Activated CD8-positive, alpha-beta memory T cell treated with anti-CD3 and anti-CD28 coated beads, Interleukin-2, amount 10 ng/mL, durations not matched to agents 7 days and 5 days (primary cell): ENCODE results near the gene FADS1. TPM values are rescaled to one million over a fixed set of nuclear protein-coding genes. Genes with fewer than 3 reads are reported as not detected.

Experiments used
- ATAC-seq: fragments of 150-1000 bp; cut with Tn5 transposase; one replicate; pipeline ENCODE4 v1.10.0; 2021; ENCODE audit warnings: moderate library complexity
- CTCF ChIA-PET: fragments of 350-600 bp; sonication (Branson Sonifier 250); formaldehyde crosslinking; loops from one replicate; lab custom pipeline; 2021; ENCODE audit warnings: antibody characterized with exemption; lab: Charles Lee
- DNase-seq: peaks from one replicate; pipeline ENCODE4 v3.0.0-alpha.2; 2020
- H3K27ac Mint-ChIP-seq: one replicate; pipeline ENCODE4 v1.8.0; 2021; ENCODE audit warnings: mild to moderate bottlenecking, mixed read lengths
- H3K27me3 Mint-ChIP-seq: one replicate; pipeline ENCODE4 v1.8.0; 2021; ENCODE audit warnings: mixed read lengths
- H3K36me3 Mint-ChIP-seq: one replicate; pipeline ENCODE4 v1.8.0; 2021; ENCODE audit warnings: mild to moderate bottlenecking, mixed read lengths
- H3K4me1 Mint-ChIP-seq: one replicate; pipeline ENCODE4 v1.8.0; 2021; ENCODE audit warnings: mixed read lengths
- H3K4me3 Mint-ChIP-seq: one replicate; pipeline ENCODE4 v1.8.0; 2021; ENCODE audit warnings: mild to moderate bottlenecking, moderate library complexity, mixed read lengths
- H3K9me3 Mint-ChIP-seq: one replicate; pipeline ENCODE4 v1.8.0; 2022; ENCODE audit warnings: low read depth, mixed read lengths
- total RNA-seq, 2 experiments: library from RNA; stranded (reverse); gene quantifications; one replicate each; pipeline ENCODE4 v1.2.3, GENCODE V29; 2021

The FADS1 gene
- total RNA-seq, 2 experiments from 2014 or later: 33.8 to 35.4 TPM

DNA sequence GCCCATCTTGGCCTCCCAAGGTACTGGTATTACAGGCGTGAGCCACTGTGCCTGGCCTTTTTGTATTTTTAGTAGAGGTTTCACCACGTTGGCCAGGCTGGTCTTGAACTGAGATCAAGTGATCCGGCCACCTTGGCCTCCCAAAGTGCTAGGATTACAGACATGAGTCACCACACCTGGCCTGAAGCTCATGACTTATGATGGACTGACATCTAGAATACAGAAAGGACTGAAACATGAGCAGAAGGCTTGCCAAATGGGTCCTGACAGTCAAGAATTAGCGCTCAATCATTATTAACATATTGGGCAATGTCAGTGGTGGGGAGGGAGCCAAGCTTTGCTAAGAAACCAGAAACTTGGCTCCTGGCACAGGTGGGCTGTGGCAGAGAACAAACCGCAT is 5.0 kb downstream of the FADS1 start:
- H3K4me1 Mint-ChIP-seq: peaks cover 8% of the 10 kb centered on the region
- DNase-seq (no peak), ATAC-seq (no peak)
- H3K9me3 Mint-ChIP-seq: no peaks in the 10 kb centered on the region
- no peak overlapping the region for H3K4me3 Mint-ChIP-seq
- no peak overlapping the region for H3K27ac Mint-ChIP-seq
- peaks cover 41% of the 10 kb centered on the region for H3K36me3 Mint-ChIP-seq
- H3K27me3 Mint-ChIP-seq: no peaks in the 10 kb centered on the region
- CTCF ChIA-PET: interaction anchor here (1.1 to 10.5 kb wide), 4 partner anchors 15 to 86 kb away, joined by 3 to 173 read pairs (median 4); partner anchors contain the start of genes FADS2, FEN1 and TMEM258

DNA sequence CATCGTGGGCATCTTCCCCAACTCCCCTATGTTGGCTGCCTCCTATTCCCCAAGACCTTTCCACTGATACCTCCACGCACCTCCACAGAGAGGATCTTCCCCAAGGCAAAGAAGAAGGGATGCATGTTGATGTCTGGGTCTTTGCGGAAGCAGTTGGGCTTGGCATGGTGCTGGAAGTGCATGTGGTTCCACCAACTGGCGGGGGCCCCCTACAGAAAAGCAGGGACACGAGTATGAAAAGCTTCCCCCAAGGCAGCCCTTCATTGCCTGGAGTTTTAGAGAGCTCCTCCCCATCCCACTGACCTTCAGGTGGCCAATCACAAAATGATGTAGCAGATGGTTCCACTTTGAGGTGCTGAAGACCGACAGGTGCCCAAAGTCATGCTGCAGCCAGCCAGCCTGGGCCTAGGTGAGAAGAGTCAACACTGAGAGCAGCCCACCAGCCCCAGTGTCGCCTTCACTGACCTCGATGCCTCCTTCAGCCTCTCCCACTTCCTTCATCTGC is 6.1 kb downstream of the FADS1 start:
- H3K27ac Mint-ChIP-seq: no peak overlapping the region
- DNase-seq: no peak
- H3K27me3 Mint-ChIP-seq: no peaks in the 10 kb centered on the region
- H3K36me3 Mint-ChIP-seq: peaks cover 35% of the 10 kb centered on the region
- H3K4me3 Mint-ChIP-seq: no peak overlapping the region
- CTCF ChIA-PET: interaction anchor here (2.1 to 10.5 kb wide), 2 partner anchors 14 to 87 kb away, joined by 5 to 173 read pairs; partner anchors contain the start of genes FEN1 and TMEM258
- no peak for ATAC-seq
- no peaks in the 10 kb centered on the region for H3K9me3 Mint-ChIP-seq
- peaks cover 5% of the 10 kb centered on the region for H3K4me1 Mint-ChIP-seq

DNA sequence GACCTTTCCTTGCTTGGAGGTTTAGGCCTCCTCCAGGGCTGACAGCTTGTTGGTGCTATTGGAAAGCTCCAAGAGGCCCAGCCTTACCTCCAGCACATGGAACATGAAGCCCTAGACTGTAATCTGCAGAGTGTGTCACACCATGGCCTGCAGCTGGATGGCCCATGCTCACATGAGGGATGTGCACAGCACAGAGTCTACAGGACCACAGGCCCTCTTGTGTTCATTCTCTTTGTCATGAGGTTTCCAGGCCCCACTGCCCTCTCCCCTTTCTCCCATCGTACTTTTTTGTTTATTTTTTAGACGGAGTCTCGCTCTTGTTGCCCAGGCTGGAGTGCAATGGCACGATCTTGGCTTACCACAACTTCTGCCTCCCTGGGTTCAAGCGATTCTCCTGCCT is 10.0 kb downstream of the FADS1 start:
- Mint-ChIP-seq H3K27ac (no peak overlapping the region), H3K9me3 (no peaks in the 10 kb centered on the region), H3K4me3 (no peak overlapping the region), H3K4me1 (no peaks in the 10 kb centered on the region), H3K36me3 (peaks cover 28% of the 10 kb centered on the region), H3K27me3 (no peaks in the 10 kb centered on the region)
- ATAC-seq (no peak), DNase-seq (no peak)
- CTCF ChIA-PET: interaction anchor here (0.9 to 2.1 kb wide), 3 partner anchors 9 to 275 kb away, joined by 3 to 12 read pairs (median 6); no protein-coding TSS in a partner anchor

DNA sequence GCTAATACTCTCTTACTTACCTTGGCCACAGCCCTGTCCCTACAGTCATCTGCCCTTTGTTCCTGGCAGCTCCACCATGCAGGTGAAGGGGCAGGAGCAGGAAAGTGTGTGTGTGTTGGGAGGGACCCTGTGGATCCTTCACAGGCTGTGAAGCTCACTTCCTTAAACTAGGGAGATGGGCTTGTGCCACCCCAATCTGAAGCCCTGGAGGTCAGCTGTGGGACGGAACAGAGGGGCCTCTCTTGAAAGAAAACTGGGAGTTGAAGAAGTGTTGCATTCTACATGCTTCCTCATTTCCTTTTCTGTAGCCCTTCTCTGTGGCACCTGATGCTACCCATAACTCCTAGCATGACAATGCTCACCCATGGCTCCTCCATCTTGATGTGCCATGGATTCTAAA is 11.7 kb downstream of the FADS1 start:
- CTCF ChIA-PET: interaction anchor here (0.7 to 1.4 kb wide), 4 partner anchors 8 to 11 kb away, joined by 3 to 7 read pairs (median 4); no protein-coding TSS in a partner anchor
- no peaks in the 10 kb centered on the region for H3K9me3 Mint-ChIP-seq
- H3K4me1 Mint-ChIP-seq: peaks cover 3% of the 10 kb centered on the region
- H3K4me3 Mint-ChIP-seq: no peak overlapping the region
- ATAC-seq (no peak), DNase-seq (no peak)
- no peaks in the 10 kb centered on the region for H3K27me3 Mint-ChIP-seq
- H3K27ac Mint-ChIP-seq: no peak overlapping the region
- peaks cover 26% of the 10 kb centered on the region for H3K36me3 Mint-ChIP-seq

DNA sequence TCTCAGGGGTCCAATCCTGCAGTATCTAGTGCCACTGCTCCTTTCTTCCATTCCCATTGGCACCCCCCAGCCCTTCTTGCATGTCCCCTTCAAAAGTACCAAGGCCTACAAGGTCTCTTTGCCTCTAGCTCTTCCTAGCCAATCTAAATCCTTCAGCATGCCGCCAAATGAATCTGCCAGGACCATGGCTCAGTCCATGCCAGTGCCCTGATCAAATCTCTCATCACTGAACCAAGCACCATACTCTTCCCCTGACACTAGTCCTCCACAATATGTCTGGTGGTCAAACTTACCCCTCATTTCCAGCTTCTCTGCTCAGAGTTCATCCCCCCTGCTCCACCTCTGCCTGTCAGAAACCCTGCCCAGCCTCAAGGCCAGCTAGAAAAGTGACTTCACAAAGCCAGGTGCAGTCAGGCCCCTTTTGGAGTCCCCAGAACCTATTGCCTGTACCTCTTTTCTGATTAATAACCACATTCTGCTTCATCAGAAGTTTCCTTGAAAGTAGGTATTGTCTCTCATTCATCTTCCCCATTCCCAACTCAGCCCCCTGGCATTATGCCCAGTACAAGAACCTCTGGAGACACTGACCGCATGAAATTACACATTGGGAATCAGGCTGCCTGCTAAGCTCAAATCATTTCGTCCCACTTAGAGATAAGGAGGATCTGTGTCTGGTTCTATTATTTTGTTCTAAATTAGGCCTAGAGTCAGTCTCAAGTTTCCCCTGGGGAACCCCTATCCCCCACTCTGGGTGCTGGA is 12.7 kb downstream of the FADS1 start:
- CTCF ChIA-PET: no interaction called here
- no peak for ATAC-seq
- H3K27me3 Mint-ChIP-seq: no peaks in the 10 kb centered on the region
- no peak for DNase-seq
- peaks cover 27% of the 10 kb centered on the region for H3K36me3 Mint-ChIP-seq
- H3K4me3 Mint-ChIP-seq: no peak overlapping the region
- H3K4me1 Mint-ChIP-seq: peaks cover 8% of the 10 kb centered on the region
- H3K27ac Mint-ChIP-seq: no peak overlapping the region
- H3K9me3 Mint-ChIP-seq: no peaks in the 10 kb centered on the region

DNA sequence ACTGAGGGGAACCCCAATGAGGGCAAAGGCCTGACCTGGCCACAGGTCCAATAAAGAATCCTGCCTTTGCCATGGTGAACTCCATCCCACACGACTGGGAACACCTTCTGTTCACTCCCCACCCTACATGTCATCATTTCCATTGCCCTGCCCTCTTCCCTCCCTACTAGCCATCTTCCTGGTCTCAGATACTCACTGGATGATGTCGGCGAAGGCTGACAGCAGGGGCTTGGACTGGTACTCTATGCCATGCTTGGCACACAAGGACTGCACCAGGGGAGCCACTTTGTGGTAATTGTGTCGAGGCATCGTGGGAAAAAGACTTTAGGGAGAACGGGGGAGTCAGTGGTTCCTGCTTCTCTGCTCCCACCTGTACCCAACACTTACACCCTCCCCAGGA is 14.2 kb downstream of the FADS1 start:
- Mint-ChIP-seq H3K27ac (no peak overlapping the region), H3K4me1 (peaks cover 11% of the 10 kb centered on the region), H3K36me3 (peaks cover 32% of the 10 kb centered on the region), H3K9me3 (no peaks in the 10 kb centered on the region), H3K4me3 (no peak overlapping the region), H3K27me3 (no peaks in the 10 kb centered on the region)
- CTCF ChIA-PET: interaction anchor here (1.7 to 13.1 kb wide), 2 partner anchors 10 to 11 kb away, joined by 6 to 173 read pairs; partner anchors contain the start of genes FADS1, FEN1 and TMEM258
- ATAC-seq (no peak), DNase-seq (no peak)

DNA sequence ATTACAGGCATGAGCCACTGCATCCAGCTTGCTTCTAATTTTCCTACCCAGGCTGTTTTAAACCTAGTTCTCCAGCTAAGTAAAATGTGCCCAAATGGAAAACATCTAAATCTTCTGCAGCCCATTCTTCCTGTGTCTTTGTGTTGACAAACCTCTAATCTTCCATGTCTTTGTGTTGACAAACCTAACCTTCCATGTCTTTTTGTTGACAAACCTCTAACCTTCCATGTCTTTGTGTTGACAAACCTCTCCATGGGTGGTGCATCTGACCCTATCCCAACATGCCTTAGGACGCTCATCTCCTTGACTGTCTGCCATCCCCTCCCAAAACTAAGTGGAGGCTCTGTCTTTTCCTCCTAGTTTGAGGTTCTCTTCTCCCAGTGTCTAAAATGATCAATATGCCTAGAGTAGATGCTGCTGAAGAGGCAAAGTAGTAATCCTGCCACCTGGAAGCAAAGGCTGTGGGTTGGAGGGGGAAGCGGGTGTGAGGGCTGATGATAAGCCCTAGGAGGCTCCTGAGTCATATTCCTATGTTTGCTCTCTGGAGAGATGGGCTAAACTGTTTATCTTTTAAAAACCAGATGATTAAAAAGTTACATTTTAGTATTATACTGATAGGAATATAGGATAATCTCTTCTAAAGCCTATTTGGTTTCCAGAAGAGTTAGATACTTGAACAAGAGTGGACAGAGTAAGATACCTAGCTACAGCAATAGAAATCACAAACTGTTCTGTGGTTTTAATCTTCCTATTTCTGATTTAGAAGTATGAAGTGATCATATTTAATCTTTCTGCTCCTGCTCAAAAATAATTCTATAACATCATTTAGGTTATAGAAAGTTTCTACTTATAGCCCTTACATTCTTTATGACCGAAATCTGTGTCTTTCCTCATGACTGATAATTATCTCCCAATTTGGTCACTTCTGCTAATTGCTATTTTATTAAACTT is 16.2 kb downstream of the FADS1 start:
- no peak overlapping the region for H3K4me3 Mint-ChIP-seq
- DNase-seq (no peak), ATAC-seq (no peak)
- H3K36me3 Mint-ChIP-seq: peaks cover 43% of the 10 kb centered on the region
- H3K4me1 Mint-ChIP-seq: peaks cover 31% of the 10 kb centered on the region
- H3K27me3 Mint-ChIP-seq: no peaks in the 10 kb centered on the region
- H3K27ac Mint-ChIP-seq: no peak overlapping the region
- H3K9me3 Mint-ChIP-seq: no peaks in the 10 kb centered on the region
- CTCF ChIA-PET: interaction anchor here (1.1 to 13.1 kb wide), 4 partner anchors 8 to 308 kb away, joined by 3 to 173 read pairs (median 22); partner anchors contain the start of genes FADS1, FEN1 and TMEM258

DNA sequence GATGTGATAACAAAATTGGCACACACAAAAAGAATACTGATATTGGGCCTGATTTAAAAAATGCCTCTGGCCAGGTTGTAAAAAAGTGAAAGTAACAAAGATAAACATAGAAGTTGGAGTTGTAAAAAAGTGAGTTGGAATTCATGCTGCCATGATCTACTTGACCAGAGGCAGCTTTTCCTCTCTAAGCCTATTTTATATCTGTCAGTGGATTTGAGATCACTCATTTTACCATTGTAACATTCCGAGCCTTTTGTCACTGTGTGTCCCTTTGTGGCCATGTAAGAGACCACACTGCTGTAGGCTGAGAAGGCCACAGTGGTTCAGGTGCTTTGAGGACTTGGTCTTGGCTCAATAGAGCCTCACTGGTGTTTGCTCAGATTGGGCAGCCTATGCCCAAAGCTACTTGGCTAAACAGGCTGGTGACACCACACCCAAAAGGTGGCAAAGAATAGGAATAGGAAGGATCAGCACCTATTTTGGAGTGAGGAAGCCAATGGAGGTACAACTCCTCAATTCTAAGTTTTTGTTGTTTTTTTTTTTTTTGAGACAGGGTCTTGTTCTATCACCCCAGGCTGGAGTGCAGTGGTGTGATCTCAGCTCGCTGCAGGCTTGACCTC is 17.0 kb downstream of the FADS1 start:
- peaks cover 48% of the 10 kb centered on the region for H3K36me3 Mint-ChIP-seq
- H3K9me3 Mint-ChIP-seq: no peaks in the 10 kb centered on the region
- no peaks in the 10 kb centered on the region for H3K27me3 Mint-ChIP-seq
- ATAC-seq (no peak), DNase-seq (no peak)
- CTCF ChIA-PET: interaction anchor here (4.6 to 13.1 kb wide), 2 partner anchors 14 to 308 kb away, joined by 37 to 173 read pairs; partner anchors contain the start of gene FADS1
- H3K4me3 Mint-ChIP-seq: no peak overlapping the region
- peak overlapping the region; percentile 7 for H3K27ac Mint-ChIP-seq
- peaks cover 38% of the 10 kb centered on the region for H3K4me1 Mint-ChIP-seq

DNA sequence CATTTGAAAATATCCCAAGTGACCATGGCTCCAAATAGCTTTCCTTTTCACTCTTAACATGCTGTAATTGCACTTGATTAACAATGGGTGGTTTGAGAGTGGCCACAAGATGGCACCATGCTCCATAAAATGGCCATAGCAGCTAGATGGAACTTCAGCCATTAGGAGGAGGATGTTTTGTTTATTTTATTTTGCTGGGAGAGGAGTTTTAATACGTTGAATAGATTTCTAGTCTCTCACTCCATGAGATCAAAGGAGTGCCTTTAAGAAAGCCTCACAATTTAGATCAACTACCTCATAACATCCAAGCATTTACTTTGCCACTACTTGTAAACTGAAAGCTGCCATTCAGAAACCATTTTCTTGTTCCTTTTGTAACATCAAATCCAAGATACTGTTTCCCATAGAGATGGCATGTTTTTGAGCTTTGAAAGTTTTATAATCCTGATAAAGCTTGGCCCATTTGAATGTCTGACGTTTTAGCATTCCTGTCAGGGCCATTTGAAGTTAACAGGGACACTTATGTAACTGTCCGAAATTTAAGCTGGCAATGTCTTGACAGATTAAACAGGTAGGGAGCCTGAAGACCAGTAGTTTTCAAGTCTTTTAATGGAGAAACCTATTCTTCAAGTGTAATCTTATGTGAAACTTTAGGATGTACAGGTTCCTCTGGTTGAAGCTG is 19.4 kb downstream of the FADS1 start:
- ATAC-seq: no peak
- peaks cover 48% of the 10 kb centered on the region for H3K4me1 Mint-ChIP-seq
- CTCF ChIA-PET: interaction anchor here (0.7 to 13.1 kb wide), 38 partner anchors 8 to 315 kb away, joined by 3 to 173 read pairs (median 5); partner anchors contain the start of genes FADS1, FADS2 and FADS3

DNA sequence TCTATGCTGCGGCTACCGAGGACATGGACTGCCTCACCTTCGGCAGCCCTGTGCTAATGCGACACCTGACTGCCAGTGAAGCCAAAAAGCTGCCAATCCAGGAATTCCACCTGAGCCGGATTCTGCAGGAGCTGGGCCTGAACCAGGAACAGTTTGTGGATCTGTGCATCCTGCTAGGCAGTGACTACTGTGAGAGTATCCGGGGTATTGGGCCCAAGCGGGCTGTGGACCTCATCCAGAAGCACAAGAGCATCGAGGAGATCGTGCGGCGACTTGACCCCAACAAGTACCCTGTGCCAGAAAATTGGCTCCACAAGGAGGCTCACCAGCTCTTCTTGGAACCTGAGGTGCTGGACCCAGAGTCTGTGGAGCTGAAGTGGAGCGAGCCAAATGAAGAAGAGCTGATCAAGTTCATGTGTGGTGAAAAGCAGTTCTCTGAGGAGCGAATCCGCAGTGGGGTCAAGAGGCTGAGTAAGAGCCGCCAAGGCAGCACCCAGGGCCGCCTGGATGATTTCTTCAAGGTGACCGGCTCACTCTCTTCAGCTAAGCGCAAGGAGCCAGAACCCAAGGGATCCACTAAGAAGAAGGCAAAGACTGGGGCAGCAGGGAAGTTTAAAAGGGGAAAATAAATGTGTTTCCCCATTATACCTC is 20.8 kb downstream of the FADS1 start:
- Mint-ChIP-seq H3K4me1 (peaks cover 54% of the 10 kb centered on the region), H3K4me3 (no peak overlapping the region), H3K27ac (peak overlapping the region; percentile 54), H3K27me3 (no peaks in the 10 kb centered on the region), H3K9me3 (no peaks in the 10 kb centered on the region), H3K36me3 (peaks cover 60% of the 10 kb centered on the region)
- ATAC-seq (no peak), DNase-seq (no peak)
- CTCF ChIA-PET: interaction anchor here (1.8 to 13.1 kb wide), 9 partner anchors 18 to 312 kb away, joined by 4 to 173 read pairs (median 32); partner anchors contain the start of gene FADS1

More for the DNA sequence above, 19.4 kb downstream of the FADS1 start:
- Mint-ChIP-seq H3K27ac (peak overlapping the region; percentile 3), H3K36me3 (peaks cover 59% of the 10 kb centered on the region), H3K27me3 (no peaks in the 10 kb centered on the region), H3K9me3 (no peaks in the 10 kb centered on the region), H3K4me3 (no peak overlapping the region)
- peak; percentile 85 for DNase-seq

DNA sequence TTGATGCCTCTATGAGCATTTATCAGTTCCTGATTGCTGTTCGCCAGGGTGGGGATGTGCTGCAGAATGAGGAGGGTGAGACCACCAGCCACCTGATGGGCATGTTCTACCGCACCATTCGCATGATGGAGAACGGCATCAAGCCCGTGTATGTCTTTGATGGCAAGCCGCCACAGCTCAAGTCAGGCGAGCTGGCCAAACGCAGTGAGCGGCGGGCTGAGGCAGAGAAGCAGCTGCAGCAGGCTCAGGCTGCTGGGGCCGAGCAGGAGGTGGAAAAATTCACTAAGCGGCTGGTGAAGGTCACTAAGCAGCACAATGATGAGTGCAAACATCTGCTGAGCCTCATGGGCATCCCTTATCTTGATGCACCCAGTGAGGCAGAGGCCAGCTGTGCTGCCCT is 21.3 kb downstream of the FADS1 start:
- DNase-seq (no peak), ATAC-seq (no peak)
- Mint-ChIP-seq H3K27me3 (no peaks in the 10 kb centered on the region), H3K27ac (no peak overlapping the region), H3K4me3 (peak overlapping the region; percentile 8), H3K36me3 (peaks cover 59% of the 10 kb centered on the region), H3K9me3 (no peaks in the 10 kb centered on the region), H3K4me1 (peaks cover 56% of the 10 kb centered on the region)
- CTCF ChIA-PET: interaction anchor here (3.4 to 13.1 kb wide), 3 partner anchors 19 to 286 kb away, joined by 32 to 173 read pairs (median 44); partner anchors contain the start of gene FADS1
